ENCODE results near the gene COX7A2.

COX7A2 gene

GRCh38 chr6:75199889-75200288 is 43.7 kb downstream of the COX7A2 start:
- Mint-ChIP-seq H3K27ac (no peak overlapping the region), H3K36me3 (ENCODE audit: low read depth) (no peaks in the 10 kb centered on the region), H3K4me1 (peaks cover 18% of the 10 kb centered on the region), H3K27me3 (ENCODE audit: low read depth, poor library complexity) (peaks cover 63% of the 10 kb centered on the region), H3K4me3 (no peak overlapping the region), H3K9me3 (no peaks in the 10 kb centered on the region)
- DNase-seq = no peak
- TF ChIP-seq, protein P1, sequence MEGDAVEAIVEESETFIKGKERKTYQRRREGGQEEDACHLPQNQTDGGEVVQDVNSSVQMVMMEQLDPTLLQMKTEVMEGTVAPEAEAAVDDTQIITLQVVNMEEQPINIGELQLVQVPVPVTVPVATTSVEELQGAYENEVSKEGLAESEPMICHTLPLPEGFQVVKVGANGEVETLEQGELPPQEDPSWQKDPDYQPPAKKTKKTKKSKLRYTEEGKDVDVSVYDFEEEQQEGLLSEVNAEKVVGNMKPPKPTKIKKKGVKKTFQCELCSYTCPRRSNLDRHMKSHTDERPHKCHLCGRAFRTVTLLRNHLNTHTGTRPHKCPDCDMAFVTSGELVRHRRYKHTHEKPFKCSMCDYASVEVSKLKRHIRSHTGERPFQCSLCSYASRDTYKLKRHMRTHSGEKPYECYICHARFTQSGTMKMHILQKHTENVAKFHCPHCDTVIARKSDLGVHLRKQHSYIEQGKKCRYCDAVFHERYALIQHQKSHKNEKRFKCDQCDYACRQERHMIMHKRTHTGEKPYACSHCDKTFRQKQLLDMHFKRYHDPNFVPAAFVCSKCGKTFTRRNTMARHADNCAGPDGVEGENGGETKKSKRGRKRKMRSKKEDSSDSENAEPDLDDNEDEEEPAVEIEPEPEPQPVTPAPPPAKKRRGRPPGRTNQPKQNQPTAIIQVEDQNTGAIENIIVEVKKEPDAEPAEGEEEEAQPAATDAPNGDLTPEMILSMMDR (IDR thresholded peaks at IDR 0.05) = no peak

DNA sequence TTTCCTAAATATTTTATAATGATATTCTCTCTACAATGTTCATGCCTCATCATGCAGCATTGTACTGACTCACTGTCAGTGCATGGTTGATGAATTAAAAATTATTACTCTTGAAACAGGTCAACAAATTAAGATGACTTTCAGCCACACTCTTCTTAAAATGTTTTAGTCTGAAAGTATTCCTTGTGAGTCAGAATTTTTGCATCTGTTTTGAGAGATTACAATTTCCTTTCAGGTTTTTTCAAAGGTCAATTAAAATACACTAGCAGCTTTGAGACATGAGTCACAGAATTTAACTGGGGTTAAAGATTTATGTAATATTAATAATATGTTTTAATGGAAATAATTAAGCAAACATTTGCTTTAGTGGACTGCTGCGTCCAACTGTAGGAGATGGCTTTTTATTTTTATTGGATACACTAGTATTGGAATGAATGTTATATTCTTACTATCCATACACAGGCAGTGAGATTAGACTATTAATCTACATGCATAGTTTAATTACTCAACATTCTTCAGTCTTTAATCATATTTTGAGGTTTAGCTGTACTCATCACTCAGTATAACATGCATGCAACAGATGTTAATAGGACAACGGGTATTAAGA is 47.4 kb downstream of the COX7A2 start:
- H3K27ac Mint-ChIP-seq = no peak overlapping the region
- H3K9me3 Mint-ChIP-seq = no peaks in the 10 kb centered on the region
- H3K36me3 Mint-ChIP-seq (ENCODE audit: low read depth) = no peaks in the 10 kb centered on the region
- no peaks in the 10 kb centered on the region for H3K4me1 Mint-ChIP-seq
- TF ChIP-seq, protein P1 (IDR thresholded peaks at IDR 0.05) = no peak
- no peak overlapping the region for H3K4me3 Mint-ChIP-seq
- DNase-seq = no peak
- peaks cover 26% of the 10 kb centered on the region for H3K27me3 Mint-ChIP-seq (ENCODE audit: low read depth, poor library complexity)

GRCh38 chr6:75188221-75188925 is 55.2 kb downstream of the COX7A2 start:
- Mint-ChIP-seq H3K4me1 (no peaks in the 10 kb centered on the region), H3K4me3 (no peak overlapping the region), H3K9me3 (peaks cover 3% of the 10 kb centered on the region), H3K36me3 (ENCODE audit: low read depth) (no peaks in the 10 kb centered on the region), H3K27ac (no peak overlapping the region), H3K27me3 (ENCODE audit: low read depth, poor library complexity) (no peaks in the 10 kb centered on the region)
- TF ChIP-seq, protein P1 (IDR thresholded peaks at IDR 0.05) = no peak
- DNase-seq = no peak
